GM06990 (cell line): ENCODE results near the gene ERCC2.
"Not testable (repeated sequence)": the region's sequence is repeated elsewhere in the genome, so short reads cannot be mapped to it uniquely, and the experiment has no call there.

ENCODE experiments used
- DNase-seq: peaks from one replicate; pipeline ENCODE4 v3.0.0-alpha.2; 2011; ENCODE audit not compliant: insufficient read length; ENCODE audit errors: extremely low read depth
- H3K27me3 ChIP-seq: replicated peaks from 2 replicates; pipeline ENCODE4 v1.6.0; 2011; ENCODE audit warnings: low read length; ENCODE audit not compliant: control insufficient read depth, insufficient read depth
- H3K36me3 ChIP-seq: 2 replicates; pipeline ENCODE4 v1.5.1; 2011; ENCODE audit warnings: low read length; ENCODE audit not compliant: control insufficient read depth, insufficient read depth
- H3K4me3 ChIP-seq: replicated peaks from 2 replicates; pipeline ENCODE4 v1.5.1; 2011; ENCODE audit warnings: low read depth, mild to moderate bottlenecking, control low read depth, low read length
- CTCF ChIP-seq: IDR thresholded peaks from 2 replicates; pipeline ENCODE4 v1.5.1; 2011; ENCODE audit warnings: low read length, control low read depth, mild to moderate bottlenecking, inconsistent platforms; ENCODE audit not compliant: insufficient read depth, poor library complexity, severe bottlenecking

Gene ERCC2

GRCh38 chr19:45311621-45312020 lies 58.8 kb downstream of the ERCC2 start:
- Histone ChIP-seq H3K27me3 (no peaks in the 10 kb centered on the region), H3K4me3 (no peak overlapping the region), H3K36me3 (no peaks in the 10 kb centered on the region)
- no peak for TF ChIP-seq CTCF
- DNase-seq: no peak

- H3K36me3 ChIP-seq, H3K27me3 ChIP-seq, H3K4me3 ChIP-seq, DNase-seq: not testable (repeated sequence)
These were observed 61.1 kb downstream of the ERCC2 start for GRCh38 chr19:45309322-45309721.

GRCh38 chr19:45307361-45307760 lies 63.0 kb downstream of the ERCC2 start:
- Histone ChIP-seq H3K36me3 (no peaks in the 10 kb centered on the region), H3K27me3 (no peaks in the 10 kb centered on the region), H3K4me3 (no peak overlapping the region)
- DNase-seq: no peak
- no peak for TF ChIP-seq CTCF

DNA sequence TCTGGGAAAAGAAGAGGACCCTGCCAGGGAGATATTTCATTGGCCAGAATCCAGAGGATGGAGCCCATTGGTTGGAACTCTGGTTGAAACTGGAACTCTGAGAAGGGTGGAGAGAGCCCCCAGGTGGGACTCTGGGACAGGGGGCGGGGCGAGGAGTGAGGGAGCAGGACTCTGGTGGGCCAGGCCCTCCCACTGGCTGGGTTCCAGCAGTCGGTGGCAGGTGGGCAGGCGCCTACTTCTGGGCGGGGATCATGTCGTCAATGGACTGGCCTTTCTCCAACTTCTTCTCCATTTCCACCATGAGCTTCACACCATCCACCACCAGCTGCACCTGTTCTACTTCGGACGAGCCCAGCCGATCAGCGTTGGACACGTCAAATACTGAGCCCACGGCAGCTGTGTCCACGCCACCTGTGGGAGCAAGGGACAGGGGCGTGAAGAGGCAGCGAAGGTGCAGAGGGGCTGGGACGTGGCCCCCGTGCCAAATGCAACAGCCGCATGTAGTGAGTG lies 63.8 kb downstream of the ERCC2 start:
- Histone ChIP-seq H3K4me3 (no peak overlapping the region), H3K36me3 (no peaks in the 10 kb centered on the region), H3K27me3 (no peaks in the 10 kb centered on the region)
- TF ChIP-seq CTCF: no peak
- no peak for DNase-seq

- Histone ChIP-seq H3K27me3 (no peaks in the 10 kb centered on the region), H3K36me3 (no peaks in the 10 kb centered on the region), H3K4me3 (no peak overlapping the region)
- TF ChIP-seq CTCF: no peak
- DNase-seq: no peak
These were observed 64.3 kb downstream of the ERCC2 start for GRCh38 chr19:45306040-45306439.

- H3K36me3 ChIP-seq: no peaks in the 10 kb centered on the region
- no peak for TF ChIP-seq CTCF
- no peak for DNase-seq
- no peaks in the 10 kb centered on the region for H3K27me3 ChIP-seq
- H3K4me3 ChIP-seq: no peak overlapping the region
These were observed 65.0 kb downstream of the ERCC2 start for GRCh38 chr19:45305421-45305820.
